Measurements from ENCODE around the gene CDX1.

The CDX1 gene

GRCh38 chr5:150146862-150147601 lies 19.5 kb upstream of the CDX1 start:
- no peak for DNase-seq

GRCh38 chr5:150147670-150148069 lies 18.9 kb upstream of the CDX1 start:
- no peak for DNase-seq

GRCh38 chr5:150148117-150148927 lies 18.3 kb upstream of the CDX1 start:
- no peak for DNase-seq

- no peak for DNase-seq
These were observed 17.0 kb upstream of the CDX1 start for GRCh38 chr5:150149618-150150017.

GRCh38 chr5:150152636-150153462 lies 13.7 kb upstream of the CDX1 start:
- DNase-seq = no peak

- DNase-seq = no peak
These were observed 13.1 kb upstream of the CDX1 start for GRCh38 chr5:150153483-150153882.

GRCh38 chr5:150153957-150154617 lies 12.5 kb upstream of the CDX1 start:
- no peak for DNase-seq

- no peak for DNase-seq
These were observed 11.9 kb upstream of the CDX1 start for GRCh38 chr5:150154618-150155128.

GRCh38 chr5:150155258-150156026 lies 11.1 kb upstream of the CDX1 start, which contains the start of gene PDGFRB:
Gene PDGFRB, minus strand, starts transcription at chr5:150155845. Its CDS starts 18,798 bp downstream, at chr5:150137047.
- DNase-seq = peak; percentile 9 to 27

GRCh38 chr5:150156027-150156368 lies 10.6 kb upstream of the CDX1 start:
- no peak for DNase-seq

- DNase-seq = no peak
These were observed 10.0 kb upstream of the CDX1 start for GRCh38 chr5:150156540-150156939.

- no peak for DNase-seq
These were observed 9.4 kb upstream of the CDX1 start for GRCh38 chr5:150157168-150157567.

- DNase-seq = no peak
These were observed 8.2 kb upstream of the CDX1 start for GRCh38 chr5:150158170-150158949.

- no peak for DNase-seq
These were observed 7.5 kb upstream of the CDX1 start for GRCh38 chr5:150159031-150159430.

- DNase-seq = no peak
These were observed 6.8 kb upstream of the CDX1 start for GRCh38 chr5:150159741-150160179.

- DNase-seq = no peak
These were observed 6.0 kb upstream of the CDX1 start for GRCh38 chr5:150160448-150161081.

GRCh38 chr5:150161242-150162141 lies 5.1 kb upstream of the CDX1 start:
- peak; percentile 48 to 74 for DNase-seq

GRCh38 chr5:150162142-150162513 lies 4.5 kb upstream of the CDX1 start:
- no peak for DNase-seq

- no peak for DNase-seq
These were observed 3.5 kb upstream of the CDX1 start for GRCh38 chr5:150163035-150163434.
